SIG-M5 treated with dmso at 0.1 percent for 504 hours (cell line): ENCODE data around the gene ATP8A1.
"Not testable (repeated sequence)": the region's sequence is repeated elsewhere in the genome, so short reads cannot be mapped to it uniquely, and the experiment has no call there.

Experiments
- DNase-seq: peaks from one replicate; lab custom pipeline; 2025; ENCODE audit not compliant: unreplicated experiment; lab: John Stamatoyannopoulos, UW

ATP8A1 gene

GRCh38 chr4:42656944-42657792 is at the start of gene ATP8A1:
Gene ATP8A1, minus strand, starts transcription at chr4:42657105. Its CDS starts 232 bp downstream, at chr4:42656873.
- DNase-seq = peak; percentile 71

- no peak for DNase-seq
Observed at GRCh38 chr4:42706086-42706485, 49.2 kb upstream of the ATP8A1 start.

- no peak for DNase-seq
Observed at GRCh38 chr4:42703813-42704212, 46.9 kb upstream of the ATP8A1 start.

GRCh38 chr4:42702895-42703294 is 46.0 kb upstream of the ATP8A1 start:
- no peak for DNase-seq

- not testable (repeated sequence) for DNase-seq
Observed at GRCh38 chr4:42701780-42702179, 44.9 kb upstream of the ATP8A1 start.

GRCh38 chr4:42690537-42690936 is 33.6 kb upstream of the ATP8A1 start:
- DNase-seq = no peak

GRCh38 chr4:42683393-42683792 is 26.5 kb upstream of the ATP8A1 start:
- DNase-seq = no peak

- no peak for DNase-seq
Observed at GRCh38 chr4:42678512-42678911, 21.6 kb upstream of the ATP8A1 start.

- no peak for DNase-seq
Observed at GRCh38 chr4:42676066-42676951, 19.4 kb upstream of the ATP8A1 start.

- DNase-seq = no peak
Observed at GRCh38 chr4:42673082-42673425, 16.1 kb upstream of the ATP8A1 start.

- DNase-seq = no peak
Observed at GRCh38 chr4:42672359-42673081, 15.6 kb upstream of the ATP8A1 start.

GRCh38 chr4:42671431-42672194 is 14.7 kb upstream of the ATP8A1 start:
- DNase-seq = no peak

- no peak for DNase-seq
Observed at GRCh38 chr4:42658261-42658660, 1.4 kb upstream of the ATP8A1 start.

GRCh38 chr4:42656679-42656943 is 294 bp downstream of the ATP8A1 start:
- DNase-seq = no peak

GRCh38 chr4:42655921-42656678 is 805 bp downstream of the ATP8A1 start:
- peak; percentile 26 for DNase-seq

- DNase-seq = no peak
Observed at GRCh38 chr4:42655269-42655637, 1.7 kb downstream of the ATP8A1 start.

GRCh38 chr4:42654631-42655268 is 2.2 kb downstream of the ATP8A1 start:
- no peak for DNase-seq

- DNase-seq = no peak
Observed at GRCh38 chr4:42653626-42654560, 3.0 kb downstream of the ATP8A1 start.
